GM21423 (cell line): ENCODE results near the gene EN1.

Experiments
- ATAC-seq: cut with Tn5 transposase; IDR thresholded peaks from one replicate; pipeline ENCODE4 v1.9.1; 2021; ENCODE audit warnings: mild to moderate bottlenecking, moderate library complexity; ENCODE audit not compliant: unreplicated experiment

The EN1 gene

GRCh38 chr2:118822572-118822971 lies 24.9 kb downstream of the EN1 start:
- no peak for ATAC-seq

GRCh38 chr2:118822015-118822414 lies 25.4 kb downstream of the EN1 start:
- ATAC-seq: no peak

GRCh38 chr2:118817469-118817868 lies 30.0 kb downstream of the EN1 start:
- no peak for ATAC-seq

GRCh38 chr2:118816669-118817068 lies 30.8 kb downstream of the EN1 start:
- ATAC-seq: no peak

GRCh38 chr2:118815731-118816130 lies 31.7 kb downstream of the EN1 start:
- no peak for ATAC-seq

- ATAC-seq: no peak
Observed at GRCh38 chr2:118815314-118815713, 32.1 kb downstream of the EN1 start.

- no peak for ATAC-seq
Observed at GRCh38 chr2:118814368-118814767, 33.1 kb downstream of the EN1 start.

GRCh38 chr2:118813601-118814339 lies 33.7 kb downstream of the EN1 start:
- no peak for ATAC-seq

- no peak for ATAC-seq
Observed at GRCh38 chr2:118813111-118813510, 34.3 kb downstream of the EN1 start.

GRCh38 chr2:118812552-118812951 lies 34.9 kb downstream of the EN1 start:
- ATAC-seq: no peak

GRCh38 chr2:118811514-118812115 lies 35.8 kb downstream of the EN1 start:
- ATAC-seq: no peak

- no peak for ATAC-seq
Observed at GRCh38 chr2:118810766-118811165, 36.7 kb downstream of the EN1 start.

- ATAC-seq: no peak
Observed at GRCh38 chr2:118808429-118808809, 39.0 kb downstream of the EN1 start.

- no peak for ATAC-seq
Observed at GRCh38 chr2:118807668-118808428, 39.6 kb downstream of the EN1 start.

- ATAC-seq: no peak
Observed at GRCh38 chr2:118806797-118807667, 40.4 kb downstream of the EN1 start.

- ATAC-seq: no peak
Observed at GRCh38 chr2:118805064-118805690, 42.3 kb downstream of the EN1 start.

- ATAC-seq: no peak
Observed at GRCh38 chr2:118803012-118803411, 44.4 kb downstream of the EN1 start.

- ATAC-seq: no peak
Observed at GRCh38 chr2:118801151-118801550, 46.3 kb downstream of the EN1 start.

- ATAC-seq: no peak
Observed at GRCh38 chr2:118800736-118801135, 46.7 kb downstream of the EN1 start.

- no peak for ATAC-seq
Observed at GRCh38 chr2:118794546-118794945, 52.9 kb downstream of the EN1 start.
